ENCODE data around the gene ANKRD31.
A peak's percentile ranks its signal among the peaks of the same experiment; 100 is the strongest.
"Not testable (repeated sequence)": the region's sequence is repeated elsewhere in the genome, so short reads cannot be mapped to it uniquely, and the experiment has no call there.

ANKRD31 gene

GRCh38 chr5:75108931-75109596, 127.6 kb downstream of the ANKRD31 start:
- H3K4me1 ChIP-seq (ENCODE audit: insufficient read depth, low read length, poor library complexity, severe bottlenecking), result peaks cover 10% of the 10 kb centered on the region
- H3K9ac ChIP-seq (ENCODE audit: low read depth, low read length, poor library complexity, severe bottlenecking), result no peak overlapping the region
- H3K4me3 ChIP-seq (ENCODE audit: low read length, poor library complexity, severe bottlenecking), result no peak overlapping the region
- no peaks in the 10 kb centered on the region for H3K9me2 ChIP-seq (replicated peaks; ENCODE audit: low read depth, low read length)
- no peaks in the 10 kb centered on the region for H4K20me1 ChIP-seq (ENCODE audit: insufficient read depth, low read length, poor library complexity, severe bottlenecking)
- H2AFZ ChIP-seq (ENCODE audit: low read length), result peak overlapping the region; percentile 24; the same call in 1 of the 2 replicates
- no peak for TF ChIP-seq EZH2phosphoT487 (IDR thresholded peaks at IDR 0.05; ENCODE audit: borderline replicate concordance)
- TF ChIP-seq, protein P1, sequence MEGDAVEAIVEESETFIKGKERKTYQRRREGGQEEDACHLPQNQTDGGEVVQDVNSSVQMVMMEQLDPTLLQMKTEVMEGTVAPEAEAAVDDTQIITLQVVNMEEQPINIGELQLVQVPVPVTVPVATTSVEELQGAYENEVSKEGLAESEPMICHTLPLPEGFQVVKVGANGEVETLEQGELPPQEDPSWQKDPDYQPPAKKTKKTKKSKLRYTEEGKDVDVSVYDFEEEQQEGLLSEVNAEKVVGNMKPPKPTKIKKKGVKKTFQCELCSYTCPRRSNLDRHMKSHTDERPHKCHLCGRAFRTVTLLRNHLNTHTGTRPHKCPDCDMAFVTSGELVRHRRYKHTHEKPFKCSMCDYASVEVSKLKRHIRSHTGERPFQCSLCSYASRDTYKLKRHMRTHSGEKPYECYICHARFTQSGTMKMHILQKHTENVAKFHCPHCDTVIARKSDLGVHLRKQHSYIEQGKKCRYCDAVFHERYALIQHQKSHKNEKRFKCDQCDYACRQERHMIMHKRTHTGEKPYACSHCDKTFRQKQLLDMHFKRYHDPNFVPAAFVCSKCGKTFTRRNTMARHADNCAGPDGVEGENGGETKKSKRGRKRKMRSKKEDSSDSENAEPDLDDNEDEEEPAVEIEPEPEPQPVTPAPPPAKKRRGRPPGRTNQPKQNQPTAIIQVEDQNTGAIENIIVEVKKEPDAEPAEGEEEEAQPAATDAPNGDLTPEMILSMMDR (conservative IDR thresholded peaks at IDR 0.05; ENCODE audit: low read length), result no peak
- no peaks in the 10 kb centered on the region for H3K9me3 ChIP-seq (ENCODE audit: insufficient read depth, low read depth, low read length)
- no peaks in the 10 kb centered on the region for H3K27me3 ChIP-seq (ENCODE audit: insufficient read depth, low read length, poor library complexity, severe bottlenecking)
- no peaks in the 10 kb centered on the region for H3K36me3 ChIP-seq (ENCODE audit: insufficient read depth, low read length)
- H3K79me2 ChIP-seq (ENCODE audit: insufficient read depth, low read length), result no peaks in the 10 kb centered on the region
- H3F3A ChIP-seq (ENCODE audit: low read depth), result no peaks in the 10 kb centered on the region
- H3K4me2 ChIP-seq (ENCODE audit: low read depth, low read length, poor library complexity, severe bottlenecking), result no peak overlapping the region

DNA sequence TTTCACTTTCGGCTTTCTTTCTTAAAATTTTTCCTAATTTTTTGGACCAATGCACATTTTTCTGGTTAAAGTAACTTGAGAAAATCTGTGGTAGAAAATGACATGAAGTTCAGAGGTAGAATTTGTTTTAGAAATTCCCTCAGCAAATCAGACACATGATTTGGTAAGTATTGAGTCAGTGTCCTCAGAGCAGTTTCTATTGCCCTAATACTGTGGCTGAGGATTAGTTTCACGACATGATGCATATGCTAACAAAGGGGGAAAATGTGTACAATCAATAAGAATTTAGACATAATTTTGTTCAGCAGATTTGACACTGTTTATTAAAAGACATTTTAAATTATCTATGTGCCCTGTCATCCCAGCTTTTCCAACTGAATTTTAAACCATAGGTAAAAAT, 128.2 kb downstream of the ANKRD31 start:
- H3K9ac ChIP-seq (ENCODE audit: low read depth, low read length, poor library complexity, severe bottlenecking), result no peak overlapping the region
- no peaks in the 10 kb centered on the region for H3K27me3 ChIP-seq (ENCODE audit: insufficient read depth, low read length, poor library complexity, severe bottlenecking)
- H3F3A ChIP-seq (ENCODE audit: low read depth), result no peaks in the 10 kb centered on the region
- H3K4me2 ChIP-seq (ENCODE audit: low read depth, low read length, poor library complexity, severe bottlenecking), result no peak overlapping the region
- no peaks in the 10 kb centered on the region for H3K36me3 ChIP-seq (ENCODE audit: insufficient read depth, low read length)
- no peaks in the 10 kb centered on the region for H3K79me2 ChIP-seq (ENCODE audit: insufficient read depth, low read length)
- no peaks in the 10 kb centered on the region for H3K9me2 ChIP-seq (replicated peaks; ENCODE audit: low read depth, low read length)
- peaks cover 10% of the 10 kb centered on the region for H3K4me1 ChIP-seq (ENCODE audit: insufficient read depth, low read length, poor library complexity, severe bottlenecking)
- no peak overlapping the region for H2AFZ ChIP-seq (ENCODE audit: low read length)
- no peak overlapping the region for H3K4me3 ChIP-seq (ENCODE audit: low read length, poor library complexity, severe bottlenecking)
- H4K20me1 ChIP-seq (ENCODE audit: insufficient read depth, low read length, poor library complexity, severe bottlenecking), result no peaks in the 10 kb centered on the region
- TF ChIP-seq, protein P1 (conservative IDR thresholded peaks at IDR 0.05; ENCODE audit: low read length), result no peak
- TF ChIP-seq EZH2phosphoT487 (IDR thresholded peaks at IDR 0.05; ENCODE audit: borderline replicate concordance), result no peak
- no peaks in the 10 kb centered on the region for H3K9me3 ChIP-seq (ENCODE audit: insufficient read depth, low read depth, low read length)

- H3K36me3 ChIP-seq (ENCODE audit: insufficient read depth, low read length); H3K9me3 ChIP-seq (ENCODE audit: insufficient read depth, low read depth, low read length); H3K27me3 ChIP-seq (ENCODE audit: insufficient read depth, low read length, poor library complexity, severe bottlenecking); H2AFZ ChIP-seq (ENCODE audit: low read length); H4K20me1 ChIP-seq (ENCODE audit: insufficient read depth, low read length, poor library complexity, severe bottlenecking); H3K9ac ChIP-seq (ENCODE audit: low read depth, low read length, poor library complexity, severe bottlenecking); H3F3A ChIP-seq (ENCODE audit: low read depth); H3K9me2 ChIP-seq (replicated peaks; ENCODE audit: low read depth, low read length); H3K79me2 ChIP-seq (ENCODE audit: insufficient read depth, low read length): not testable (repeated sequence)
- Histone ChIP-seq H3K4me2 (ENCODE audit: low read depth, low read length, poor library complexity, severe bottlenecking) (peak overlapping the region; percentile 46), H3K4me1 (ENCODE audit: insufficient read depth, low read length, poor library complexity, severe bottlenecking) (peaks cover 31% of the 10 kb centered on the region), H3K4me3 (ENCODE audit: low read length, poor library complexity, severe bottlenecking) (peak overlapping the region; percentile 17)
These were observed 140.7 kb downstream of the ANKRD31 start for GRCh38 chr5:75095956-75096355.

DNA sequence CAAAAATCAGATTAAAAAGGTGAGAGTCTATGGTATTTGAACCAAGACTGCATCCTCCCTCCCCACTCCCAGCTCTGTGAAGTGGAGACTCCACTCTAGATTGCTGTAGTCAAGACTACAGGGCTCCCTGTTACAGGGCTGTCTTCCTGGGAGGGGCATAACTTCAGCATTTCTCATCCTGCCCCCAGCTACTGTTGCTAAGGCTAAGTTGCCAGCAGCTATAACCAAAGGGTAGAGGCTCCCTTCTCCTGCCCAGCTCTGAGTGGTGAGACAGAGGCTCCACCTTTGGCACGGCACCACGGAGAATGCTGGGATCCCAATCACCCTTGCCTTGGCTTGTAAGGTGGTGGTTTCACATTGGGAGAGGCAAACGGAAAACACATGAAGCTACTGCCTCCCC, 145.1 kb downstream of the ANKRD31 start:
- no peaks in the 10 kb centered on the region for H3K9me2 ChIP-seq (replicated peaks; ENCODE audit: low read depth, low read length)
- H3K4me1 ChIP-seq (ENCODE audit: insufficient read depth, low read length, poor library complexity, severe bottlenecking), result peaks cover 47% of the 10 kb centered on the region
- H2AFZ ChIP-seq (ENCODE audit: low read length), result 0 out of 2 replicates have a peak overlapping the region, but pooled peaks have one; percentile 31
- no peak overlapping the region for H3K4me3 ChIP-seq (ENCODE audit: low read length, poor library complexity, severe bottlenecking)
- TF ChIP-seq EZH2phosphoT487 (IDR thresholded peaks at IDR 0.05; ENCODE audit: borderline replicate concordance), result no peak
- TF ChIP-seq, protein P1 (conservative IDR thresholded peaks at IDR 0.05; ENCODE audit: low read length), result no peak
- H3K9ac ChIP-seq (ENCODE audit: low read depth, low read length, poor library complexity, severe bottlenecking), result no peak overlapping the region
- H3K4me2 ChIP-seq (ENCODE audit: low read depth, low read length, poor library complexity, severe bottlenecking), result no peak overlapping the region
- peaks cover 9% of the 10 kb centered on the region; the same call in 1 of the 2 replicates for H3F3A ChIP-seq (ENCODE audit: low read depth)
- no peaks in the 10 kb centered on the region for H3K36me3 ChIP-seq (ENCODE audit: insufficient read depth, low read length)
- no peaks in the 10 kb centered on the region for H3K9me3 ChIP-seq (ENCODE audit: insufficient read depth, low read depth, low read length)
- H3K79me2 ChIP-seq (ENCODE audit: insufficient read depth, low read length), result no peaks in the 10 kb centered on the region
- no peaks in the 10 kb centered on the region for H3K27me3 ChIP-seq (ENCODE audit: insufficient read depth, low read length, poor library complexity, severe bottlenecking)
- no peaks in the 10 kb centered on the region for H4K20me1 ChIP-seq (ENCODE audit: insufficient read depth, low read length, poor library complexity, severe bottlenecking)
